NCI-H2029 (cell line): ENCODE data around the gene NKX6-1.
A peak's percentile ranks its signal among the peaks of the same experiment; 100 is the strongest.

Experiments
- DNase-seq: peaks from one replicate; lab custom pipeline; 2025; lab: John Stamatoyannopoulos, UW

NKX6-1 gene

DNA sequence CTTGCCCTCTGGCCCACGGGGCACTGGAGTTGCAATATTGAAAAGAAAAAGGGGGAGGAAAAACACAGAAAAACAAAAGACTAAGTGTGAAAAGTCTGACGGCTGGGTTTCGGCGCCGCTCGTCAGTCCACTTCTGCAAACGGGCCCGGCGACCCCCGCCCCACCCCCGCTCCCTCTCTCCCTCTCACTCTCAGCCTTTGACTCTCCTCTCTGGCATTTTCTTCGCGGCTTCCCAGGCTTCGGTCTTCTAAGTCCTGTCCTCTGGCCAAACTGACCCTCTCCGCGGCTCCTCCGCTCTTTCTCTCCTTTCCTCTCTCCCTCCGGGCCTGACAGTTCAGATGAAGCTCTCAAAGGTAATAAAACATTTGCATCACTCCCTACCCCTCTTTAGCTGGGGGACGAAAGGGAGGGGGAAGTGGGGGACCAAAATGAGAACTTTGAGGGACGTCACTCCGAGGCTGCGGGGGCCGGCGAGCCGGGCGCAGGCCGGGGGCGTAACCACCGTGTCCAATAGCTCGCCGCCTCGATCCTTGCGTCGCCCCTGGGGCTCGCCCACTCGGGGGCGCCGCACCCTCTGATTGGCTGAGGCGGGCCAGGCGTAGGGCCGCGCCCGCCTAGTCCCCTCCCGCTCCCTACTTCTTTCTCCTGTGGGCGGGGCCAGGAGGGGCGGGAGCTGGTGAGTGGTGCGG lies at the start of gene NKX6-1:
Gene NKX6-1, minus strand, starts transcription at position 358 of the 689 bp plus-strand sequence. CDS start 1,064 bp downstream, outside the sequence.
- DNase-seq = peak; percentile 46

DNA sequence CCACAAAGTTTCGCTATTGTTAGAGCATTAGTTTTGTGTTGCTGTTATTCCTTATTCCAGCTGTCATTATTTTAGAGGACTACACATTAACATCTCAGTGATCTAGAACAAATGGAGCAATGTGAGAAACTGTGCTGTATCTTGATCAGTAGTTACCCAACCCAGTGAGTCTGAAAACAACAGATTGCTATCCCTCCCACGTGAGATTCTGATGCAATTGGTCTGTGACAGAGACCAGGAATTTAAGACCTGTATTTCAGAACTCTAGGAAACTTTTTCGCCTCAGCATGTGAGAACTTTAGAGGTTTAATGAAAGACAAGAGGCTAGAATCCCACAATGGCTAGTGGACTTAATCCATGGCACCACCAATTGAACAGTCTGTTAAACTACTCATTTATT lies 48.1 kb upstream of the NKX6-1 start:
- DNase-seq = no peak

DNA sequence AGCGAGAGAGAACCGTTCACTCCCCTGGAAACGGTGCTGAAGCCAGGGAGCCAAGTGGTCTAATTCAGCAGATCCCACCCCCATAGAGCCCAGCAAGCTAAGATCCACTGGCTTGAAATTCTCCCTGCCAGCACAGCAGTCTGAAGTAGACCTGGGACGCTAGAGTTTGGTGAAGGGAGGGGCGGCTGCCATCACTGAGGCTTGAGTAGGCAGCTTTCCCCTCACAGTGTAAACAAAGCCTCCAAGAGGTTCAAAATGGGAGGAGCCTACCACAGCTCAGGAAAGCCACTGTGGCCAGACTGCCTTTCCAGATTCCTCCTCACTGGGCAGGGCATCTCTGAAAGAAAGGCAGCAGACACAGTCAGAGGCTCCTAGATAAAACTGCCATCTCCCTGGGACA lies 46.0 kb upstream of the NKX6-1 start:
- DNase-seq = no peak

DNA sequence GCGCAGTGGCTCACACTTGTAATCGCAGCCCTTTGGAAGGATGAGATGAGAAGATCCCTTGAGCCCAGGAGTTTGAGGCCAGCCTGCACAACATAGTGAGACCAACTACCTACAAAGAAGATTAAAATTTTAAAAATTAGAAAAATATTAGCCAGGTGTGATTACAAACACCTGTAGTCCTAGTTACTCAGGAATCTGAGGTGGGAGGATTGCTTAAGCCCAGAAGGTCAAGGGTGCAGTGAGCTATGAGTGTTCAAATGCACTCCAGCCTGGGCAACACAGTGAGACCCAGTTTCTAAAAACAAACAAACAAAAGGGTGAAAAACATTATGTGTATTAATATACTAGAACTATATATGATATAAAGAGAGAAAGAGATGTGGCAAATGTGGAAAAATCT lies 36.8 kb upstream of the NKX6-1 start:
- no peak for DNase-seq

DNA sequence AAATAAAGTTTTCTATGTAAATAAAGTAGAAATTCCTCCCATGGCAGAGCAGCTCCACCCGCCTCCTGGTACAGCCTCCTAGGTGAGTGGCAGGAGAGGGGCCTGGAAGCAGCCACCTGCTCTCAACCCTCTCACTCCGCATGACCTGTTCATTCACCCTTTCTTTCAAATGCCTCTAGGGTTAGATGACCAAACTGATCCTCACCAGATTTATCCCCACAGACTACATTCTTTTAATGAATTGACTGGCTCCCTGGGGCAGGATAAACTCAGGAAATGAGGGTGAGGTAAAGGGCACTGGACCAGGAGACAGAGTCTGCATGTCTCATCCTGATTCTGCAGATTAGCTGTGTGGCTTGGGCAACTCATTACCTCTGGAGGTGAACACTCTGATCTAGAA lies 32.6 kb upstream of the NKX6-1 start:
- DNase-seq = no peak

DNA sequence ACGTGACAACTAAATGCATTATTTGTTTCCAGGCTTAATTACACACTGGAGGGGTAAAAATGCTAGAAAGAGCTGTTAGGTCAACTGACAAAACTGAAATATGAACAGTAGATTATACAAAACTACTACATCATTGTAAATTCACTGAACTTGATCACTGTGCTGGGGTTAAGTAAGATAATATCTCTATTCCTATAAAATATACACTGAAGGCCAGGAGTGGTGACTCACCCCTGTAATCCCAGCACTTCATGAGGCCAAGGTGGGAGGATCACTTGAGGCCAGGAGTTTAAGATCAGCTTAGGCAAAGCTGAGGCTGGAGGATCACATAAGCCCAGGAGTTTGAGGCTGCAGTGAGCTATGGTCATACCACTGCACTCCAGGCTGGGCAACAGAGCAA lies 31.8 kb upstream of the NKX6-1 start:
- DNase-seq = no peak

DNA sequence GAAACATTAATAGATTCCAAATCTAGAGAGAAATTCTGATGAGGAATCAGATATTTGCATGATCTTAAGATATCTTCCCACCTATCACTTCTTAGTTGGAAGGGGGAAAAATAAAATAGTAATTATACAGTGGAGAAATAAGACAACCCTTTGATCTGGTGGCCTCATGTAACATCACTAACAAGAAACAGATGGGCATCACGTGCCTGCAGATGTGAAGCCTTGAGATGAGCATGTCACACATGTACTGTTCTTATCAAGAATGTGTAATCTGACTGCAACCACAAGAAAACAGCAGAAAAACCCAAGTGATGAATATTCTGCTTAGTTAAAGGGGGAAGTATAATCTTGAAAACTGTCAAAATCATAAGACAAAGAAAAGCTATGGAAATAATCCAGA lies 31.4 kb upstream of the NKX6-1 start:
- DNase-seq = no peak

DNA sequence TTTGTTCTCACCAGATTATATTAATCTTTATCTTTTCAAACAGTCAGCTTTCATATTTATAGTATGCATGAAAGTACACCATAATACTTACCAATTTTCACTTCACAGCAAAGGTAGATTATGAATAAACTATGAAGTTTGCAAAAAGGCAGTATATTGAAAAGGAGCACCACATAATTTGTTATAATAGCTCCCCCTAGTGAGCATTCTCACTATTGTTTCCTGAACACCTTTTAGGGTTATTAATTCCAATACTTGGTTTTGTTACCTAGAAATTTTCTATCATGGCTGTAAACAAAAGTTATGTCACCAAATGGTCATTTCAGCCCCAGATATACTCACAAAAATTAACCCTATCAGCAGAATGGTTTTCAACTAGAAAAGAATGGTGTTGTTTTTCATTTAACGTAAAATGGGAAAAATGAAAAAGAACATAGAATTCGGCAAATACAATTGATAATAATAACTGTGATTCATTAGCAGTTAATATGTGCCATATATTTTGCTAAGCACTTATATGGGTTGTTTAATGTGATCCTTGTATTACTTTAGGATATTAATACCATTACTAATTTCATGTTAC lies 30.2 kb upstream of the NKX6-1 start:
- DNase-seq = peak; percentile 22

DNA sequence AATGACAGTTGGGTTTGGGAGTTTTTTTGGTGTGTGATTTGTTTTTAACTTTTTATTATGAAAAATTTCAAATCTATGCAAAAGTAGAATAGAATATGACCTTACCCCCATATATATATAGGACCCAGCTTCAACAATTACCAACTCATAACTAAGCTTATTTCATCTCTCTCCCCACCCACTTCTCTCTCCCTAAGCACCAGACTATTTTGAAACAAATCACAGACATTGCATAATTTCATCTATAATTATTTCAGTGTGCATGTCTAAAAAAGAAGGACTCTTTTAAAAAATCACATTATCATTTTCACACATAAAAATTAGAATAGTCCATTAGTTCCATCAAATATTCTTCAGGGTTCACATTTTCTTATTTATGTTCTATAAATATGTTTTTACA lies 28.3 kb upstream of the NKX6-1 start:
- no peak for DNase-seq

DNA sequence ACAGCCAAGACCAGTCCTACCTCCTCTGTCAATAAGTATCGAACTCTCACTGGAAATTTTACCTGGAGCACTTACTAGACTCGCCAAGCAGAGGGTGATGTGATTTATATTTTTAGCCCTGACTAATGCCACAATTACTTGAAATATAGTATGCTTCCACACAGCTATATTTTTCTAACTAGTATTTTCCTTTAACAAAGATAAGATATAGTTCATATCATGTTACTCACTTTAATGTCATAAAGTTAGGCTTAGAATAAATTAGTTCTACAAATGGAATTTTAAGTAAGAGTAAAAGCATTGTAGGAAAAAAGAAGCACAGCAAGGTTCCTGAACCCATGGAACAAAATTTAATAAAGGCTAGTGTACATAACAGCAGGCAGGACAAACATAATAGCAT lies 16.0 kb upstream of the NKX6-1 start:
- no peak for DNase-seq

DNA sequence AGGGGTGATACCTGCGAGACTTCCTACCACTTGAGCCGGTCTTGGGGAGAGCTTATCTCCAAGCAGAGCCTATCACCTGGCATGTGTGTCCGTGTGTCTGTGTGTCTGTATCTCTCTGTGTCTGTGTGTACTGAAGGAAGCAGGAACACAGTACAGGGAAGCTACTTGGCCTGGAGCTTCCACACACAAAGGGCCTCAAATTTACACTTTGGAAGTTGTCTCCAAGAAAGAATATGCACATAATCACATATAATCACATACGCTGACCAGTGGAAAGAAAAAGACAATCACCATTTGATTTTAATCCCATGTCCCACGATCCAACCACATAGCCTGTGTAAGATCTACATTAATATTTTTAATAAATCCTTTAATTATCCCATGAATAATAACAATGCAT lies 13.2 kb upstream of the NKX6-1 start:
- no peak for DNase-seq

DNA sequence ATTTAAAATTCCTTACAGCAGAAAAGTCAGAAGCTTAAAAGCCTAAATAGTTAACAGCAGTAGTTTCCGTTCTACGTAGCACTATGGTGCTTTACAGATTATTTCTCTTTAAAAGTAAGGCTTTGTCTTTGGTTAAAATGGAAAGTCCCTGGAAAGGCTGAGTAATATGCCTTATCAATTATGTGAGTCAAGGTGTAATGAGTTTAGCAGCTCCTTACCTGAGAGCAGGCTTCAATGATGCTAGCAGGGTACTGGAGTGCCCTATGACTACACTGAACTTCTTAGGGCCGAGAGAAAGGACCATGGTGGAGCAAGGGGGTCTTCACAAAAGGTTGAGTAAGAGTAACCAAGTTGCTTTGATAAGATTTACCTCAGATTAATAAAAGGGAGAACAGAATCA lies 12.6 kb upstream of the NKX6-1 start:
- DNase-seq = no peak

DNA sequence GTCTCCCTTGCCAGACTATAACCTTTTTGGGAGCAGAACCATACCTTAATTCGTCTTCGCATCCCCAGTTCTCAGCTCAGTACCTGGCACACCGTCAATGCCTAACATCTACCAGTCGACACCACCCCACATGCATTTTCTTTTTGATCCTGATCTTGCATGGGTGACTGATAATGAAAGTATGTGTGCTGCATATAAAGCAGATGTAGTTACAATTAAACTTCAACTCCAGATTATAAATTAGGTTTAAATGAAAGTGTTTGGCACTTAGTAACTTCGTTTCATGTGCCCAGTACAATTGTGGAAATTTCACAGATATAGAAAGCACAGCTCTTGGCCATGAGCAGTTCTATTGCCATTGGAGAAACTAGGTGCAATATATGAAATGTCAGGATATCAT lies 8.8 kb upstream of the NKX6-1 start:
- DNase-seq = no peak

DNA sequence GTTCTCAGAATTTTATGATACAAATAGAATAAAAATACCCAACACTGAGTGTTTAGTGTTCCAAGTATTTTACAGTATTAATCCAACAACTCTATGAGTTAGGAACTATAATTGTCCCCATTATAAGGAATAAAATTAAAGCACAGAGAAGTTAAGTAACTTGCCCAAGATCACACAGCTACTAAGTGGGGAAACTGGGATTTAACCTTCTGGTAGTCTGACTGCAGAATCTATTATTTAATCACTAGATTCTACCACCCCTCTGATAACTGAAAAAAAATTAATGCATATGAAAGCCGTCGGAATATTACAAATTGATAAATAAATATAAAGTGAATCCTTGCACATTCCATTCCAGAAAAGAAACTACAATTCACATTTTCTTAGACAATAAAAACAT lies 5.7 kb upstream of the NKX6-1 start:
- no peak for DNase-seq

DNA sequence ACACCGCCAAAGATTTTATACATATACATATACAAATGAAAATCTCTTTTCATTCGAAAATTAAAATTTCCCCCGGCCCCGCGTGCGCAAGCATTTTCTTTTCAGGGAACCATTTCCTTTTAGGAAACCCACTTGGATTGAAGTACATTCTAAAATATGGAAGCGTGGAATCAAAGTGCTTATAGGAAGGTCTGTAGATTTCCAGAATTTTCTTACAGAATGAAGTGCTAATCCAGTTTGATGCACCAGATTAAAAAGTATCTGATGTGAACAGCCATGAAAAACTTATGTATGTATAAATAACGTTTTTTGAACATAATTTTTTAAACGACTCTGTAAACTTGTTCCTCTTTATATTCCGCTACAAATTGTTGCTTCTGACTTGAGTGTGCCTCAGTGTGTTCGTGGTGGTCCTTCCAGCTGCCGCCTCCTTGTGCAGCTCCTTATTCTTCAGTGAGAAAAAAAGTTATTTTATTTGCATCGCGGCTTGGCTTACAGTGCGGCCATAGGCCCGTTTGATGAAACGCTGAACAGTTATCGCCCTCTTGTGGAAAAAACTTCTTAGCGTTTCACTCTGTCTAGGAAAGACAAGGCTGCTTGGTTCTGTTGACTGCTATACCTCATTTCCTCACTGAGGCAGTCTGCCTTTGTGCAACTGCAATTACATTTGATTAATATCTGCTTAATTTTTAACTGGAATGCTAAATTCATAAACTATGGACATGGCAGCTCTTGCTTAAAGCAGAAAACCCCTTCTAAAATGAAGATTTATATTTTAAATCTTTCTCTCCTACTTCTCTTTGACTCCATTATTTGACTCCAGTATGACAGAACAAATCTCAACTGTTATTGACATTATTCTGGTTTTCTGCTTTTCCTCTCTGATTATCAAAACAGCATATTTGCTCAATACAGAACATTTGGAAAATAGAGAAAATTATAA lies 4.7 kb upstream of the NKX6-1 start:
- peak; percentile 31 for DNase-seq

DNA sequence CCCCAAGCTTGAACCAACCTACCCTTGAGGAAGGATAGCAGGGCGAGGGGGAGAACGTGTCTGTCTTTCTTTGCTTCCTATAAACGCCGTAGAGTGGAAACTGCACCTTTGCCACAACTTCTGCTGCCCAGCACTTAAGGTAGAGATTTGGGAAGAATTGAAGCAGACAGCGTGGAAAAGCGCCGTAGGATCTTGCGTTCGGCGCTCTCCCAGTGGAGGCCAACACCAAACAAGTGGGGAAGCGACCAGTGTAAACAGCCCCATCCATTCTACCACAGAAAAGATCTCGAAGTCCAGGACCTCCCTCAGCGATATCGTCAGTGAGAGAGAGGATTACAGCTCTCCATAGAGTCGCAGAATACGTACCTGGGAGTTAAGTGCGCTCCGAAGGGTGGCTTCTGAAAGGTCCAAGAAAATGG lies 3.9 kb upstream of the NKX6-1 start:
- no peak for DNase-seq

DNA sequence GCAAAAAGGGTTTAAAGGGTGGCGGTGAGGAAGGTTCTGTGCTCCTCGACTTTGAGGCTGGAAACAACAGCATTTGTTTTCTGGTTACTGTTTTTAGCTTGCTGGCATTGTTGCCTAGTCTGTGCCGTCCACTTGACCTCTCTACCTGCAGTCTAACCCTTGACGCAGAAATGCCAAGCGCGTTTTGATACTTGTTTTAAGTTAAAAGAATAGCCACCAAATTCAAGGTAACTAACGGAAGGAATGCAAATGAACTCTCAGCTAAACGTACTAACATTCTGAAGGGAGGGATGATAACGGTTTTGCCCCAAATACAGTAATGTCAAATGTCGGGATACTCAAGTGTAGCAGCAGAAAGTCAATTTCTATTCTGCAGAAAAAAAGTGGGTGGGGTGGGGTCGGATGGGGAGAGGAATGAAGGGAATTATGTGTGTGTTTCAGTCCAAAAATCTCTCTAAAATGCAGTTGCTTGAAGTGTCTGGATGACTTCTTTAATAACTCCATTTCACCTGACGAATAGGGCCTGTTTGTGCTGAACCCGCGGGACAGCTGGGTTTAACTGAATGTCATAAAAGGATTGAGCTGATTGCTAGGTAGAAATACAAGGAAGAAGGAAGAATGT lies 3.4 kb upstream of the NKX6-1 start:
- no peak for DNase-seq

DNA sequence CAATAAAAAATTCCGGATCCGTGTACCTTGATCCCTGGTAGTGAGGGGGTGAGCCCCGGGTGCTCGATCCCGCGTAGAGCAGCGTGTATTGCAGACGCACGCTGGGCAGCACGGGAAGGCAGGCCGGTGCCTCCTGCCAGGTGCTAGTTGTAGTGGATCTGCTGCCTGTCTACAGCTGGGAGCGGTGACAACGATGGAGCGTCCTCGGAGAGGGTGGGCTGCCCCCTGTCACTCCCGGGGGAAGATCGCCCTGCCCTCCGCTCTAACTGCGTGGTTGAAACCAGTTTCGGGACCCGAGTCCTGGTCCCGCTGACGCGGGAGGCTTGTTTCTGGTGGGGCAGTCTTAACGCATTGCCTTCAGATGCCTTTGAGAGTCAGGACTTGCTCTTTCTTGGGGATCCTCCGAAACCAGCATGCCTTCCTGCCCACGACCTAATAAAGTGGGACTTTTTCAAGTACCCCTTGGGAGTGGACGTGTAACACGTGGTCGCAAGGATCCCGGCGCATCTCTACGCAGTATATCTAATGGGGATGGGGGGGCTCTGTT lies 2.7 kb upstream of the NKX6-1 start:
- DNase-seq = no peak

DNA sequence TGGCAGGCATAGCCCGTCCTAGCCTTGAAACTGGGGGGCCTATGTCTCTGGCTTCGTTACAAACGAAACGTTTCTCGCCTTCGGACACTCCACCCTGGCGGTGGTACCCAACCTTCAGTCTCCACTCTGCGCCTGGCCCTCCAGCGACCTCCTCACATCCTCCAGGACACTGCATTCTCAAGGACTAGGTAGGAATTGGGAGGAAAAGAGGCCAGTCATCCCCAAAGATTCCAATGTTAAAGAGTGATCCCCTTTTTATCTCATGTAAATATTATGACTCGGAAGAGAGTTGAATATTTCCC lies 2.1 kb upstream of the NKX6-1 start:
- DNase-seq = no peak

DNA sequence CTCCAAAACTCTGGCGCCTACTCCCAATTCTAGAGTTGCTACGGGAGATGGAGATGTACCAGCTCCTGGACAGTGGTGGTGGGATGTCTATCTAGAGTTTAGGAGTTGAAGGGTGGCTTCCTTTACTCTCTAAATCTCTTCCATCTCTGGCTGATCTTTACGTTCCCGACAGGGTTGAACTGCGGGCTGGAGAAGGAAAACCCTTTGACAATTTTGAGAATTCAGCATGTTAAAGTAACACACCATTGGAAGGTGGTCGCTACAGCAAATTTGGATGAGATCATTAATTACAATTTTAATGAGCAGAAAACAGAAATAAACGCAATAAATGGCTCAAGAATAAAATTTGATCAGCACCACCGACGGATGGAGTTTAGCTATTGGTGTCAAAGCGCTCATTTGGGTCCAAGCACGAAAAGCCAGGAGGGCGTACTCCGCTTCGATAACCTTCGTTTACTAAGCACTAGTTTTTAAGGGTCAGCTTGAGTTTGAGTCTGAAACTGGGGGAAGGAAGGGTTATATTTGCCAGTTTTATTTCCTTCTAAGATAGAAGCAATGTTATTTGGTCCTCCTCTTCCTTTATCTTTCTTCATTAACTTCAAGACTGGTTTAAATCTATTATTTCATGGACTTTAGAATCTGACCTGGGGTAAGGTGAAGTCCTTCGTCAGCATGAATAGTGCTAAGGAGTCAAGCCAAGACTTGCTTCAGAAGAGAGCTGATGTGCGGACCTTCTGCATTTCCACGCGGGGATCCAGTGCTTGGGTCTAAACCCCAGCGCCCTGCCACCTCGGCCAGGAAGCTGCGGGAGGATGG lies 1.5 kb upstream of the NKX6-1 start:
- no peak for DNase-seq

DNA sequence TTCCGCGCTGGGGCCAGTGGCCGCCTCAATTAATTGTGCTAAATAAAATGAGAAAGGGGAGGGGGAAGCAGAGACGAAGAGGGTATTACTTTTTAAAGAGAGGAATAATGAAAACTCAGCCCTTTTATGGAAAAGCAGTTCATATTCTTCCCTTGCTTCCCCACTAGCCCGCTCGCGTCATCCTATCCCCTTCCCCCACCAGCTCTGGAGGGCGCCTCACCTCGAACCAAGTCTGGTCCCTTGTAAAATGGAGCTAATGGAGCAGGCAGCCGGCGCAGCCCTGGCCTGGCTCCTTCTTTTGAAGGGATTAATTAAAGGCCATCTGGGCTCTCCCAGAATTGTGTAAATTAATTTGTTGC lies 511 bp upstream of the NKX6-1 start:
- no peak for DNase-seq
